Bronchial epithelial cell (primary cell): ENCODE results near the gene KRTAP12-4. TPM values are rescaled to one million over a fixed set of nuclear protein-coding genes. Genes with fewer than 3 reads are reported as not detected.

Experiments
- DNase-seq: peaks from one replicate; pipeline ENCODE4 v3.0.0-alpha.2; 2010; ENCODE audit warnings: low read depth
- FAIRE-seq: peaks from 2 replicates; lab custom pipeline; 2011; peaks lifted over from hg19 to GRCh38; lab: Jason Lieb, UNC
- H3K27me3 ChIP-seq: 2 replicates; pipeline ENCODE4 v1.5.1; 2011; ENCODE audit warnings: low read length; ENCODE audit not compliant: control insufficient read depth, insufficient read depth
- H3K36me3 ChIP-seq: 2 replicates; pipeline ENCODE4 v1.5.1; 2011; ENCODE audit warnings: low read length; ENCODE audit not compliant: control insufficient read depth, insufficient read depth
- H3K4me3 ChIP-seq: 2 replicates; pipeline ENCODE4 v1.5.1; 2011; ENCODE audit warnings: mild to moderate bottlenecking, low read depth, low read length, control low read depth
- CTCF ChIP-seq: IDR thresholded peaks from 2 replicates; pipeline ENCODE4 v1.5.1; 2011; ENCODE audit warnings: mild to moderate bottlenecking, moderate library complexity, low read length, control low read depth, inconsistent platforms; ENCODE audit not compliant: insufficient read depth, severe bottlenecking
- total RNA-seq: library from RNA; depleted of rRNA; stranded (reverse); fragments of >200 nt; gene quantifications from 2 replicates; pipeline ENCODE4 v1.2.1, GENCODE V29; 2014

KRTAP12-4 gene
- total RNA-seq, 1 donor from 2014 or later: not detected

- Histone ChIP-seq H3K27me3 (no peaks in the 10 kb centered on the region), H3K36me3 (no peaks in the 10 kb centered on the region), H3K4me3 (no peak overlapping the region)
- no peak for DNase-seq
- TF ChIP-seq CTCF: no peak
- no peak for FAIRE-seq
Measured at GRCh38 chr21:44682580-44683151, 28.2 kb upstream of the KRTAP12-4 start.

GRCh38 chr21:44681861-44682579, 27.6 kb upstream of the KRTAP12-4 start, which contains the start of gene KRTAP12-1:
TSS of gene KRTAP12-1 (minus strand) at chr21:44682163. CDS start at chr21:44682123, 40 bp downstream.
- no peak for TF ChIP-seq CTCF
- Histone ChIP-seq H3K4me3 (no peak within 1 kb of the TSS), H3K27me3 (no peaks in the 10 kb centered on the region), H3K36me3 (no peaks in the 10 kb centered on the region)
- FAIRE-seq (no peak), DNase-seq (no peak)

- FAIRE-seq (no peak), DNase-seq (no peak)
- no peak for TF ChIP-seq CTCF
- Histone ChIP-seq H3K27me3 (no peaks in the 10 kb centered on the region), H3K36me3 (no peaks in the 10 kb centered on the region), H3K4me3 (no peak overlapping the region)
Measured at GRCh38 chr21:44681152-44681551, 26.7 kb upstream of the KRTAP12-4 start.

- TF ChIP-seq CTCF: no peak
- H3K27me3 ChIP-seq: no peaks in the 10 kb centered on the region
- DNase-seq (no peak), FAIRE-seq (peak; percentile 18)
- H3K4me3 ChIP-seq: no peak overlapping the region
- no peaks in the 10 kb centered on the region for H3K36me3 ChIP-seq
Measured at GRCh38 chr21:44677881-44678280, 23.4 kb upstream of the KRTAP12-4 start.

GRCh38 chr21:44671911-44672310, 17.5 kb upstream of the KRTAP12-4 start:
- no peak for FAIRE-seq
- H3K36me3 ChIP-seq: no peaks in the 10 kb centered on the region
- no peak for DNase-seq
- H3K27me3 ChIP-seq: no peaks in the 10 kb centered on the region
- TF ChIP-seq CTCF: no peak
- no peak overlapping the region for H3K4me3 ChIP-seq
